ENCODE results near the gene CCDC159.

DNA sequence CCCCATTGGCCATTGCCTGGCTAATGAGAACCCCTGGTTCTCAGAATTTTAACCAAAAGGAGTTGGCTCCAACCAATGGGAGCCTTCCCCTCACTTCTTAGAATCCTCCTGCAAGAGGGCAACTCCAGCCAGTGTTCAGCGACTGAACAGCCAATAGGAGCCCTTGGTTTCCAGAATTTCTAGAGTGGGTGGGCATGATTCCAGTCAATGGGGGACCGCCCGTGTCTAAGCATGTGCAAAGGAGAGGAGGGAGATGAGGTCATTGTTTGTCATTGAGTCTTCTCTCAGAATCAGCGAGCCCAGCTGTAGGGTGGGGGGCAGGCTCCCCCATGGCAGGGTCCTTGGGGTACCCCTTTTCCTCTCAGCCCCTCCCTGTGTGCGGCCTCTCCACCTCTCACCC lies 18.6 kb downstream of the CCDC159 start:
- TF ChIP-seq, protein P1, sequence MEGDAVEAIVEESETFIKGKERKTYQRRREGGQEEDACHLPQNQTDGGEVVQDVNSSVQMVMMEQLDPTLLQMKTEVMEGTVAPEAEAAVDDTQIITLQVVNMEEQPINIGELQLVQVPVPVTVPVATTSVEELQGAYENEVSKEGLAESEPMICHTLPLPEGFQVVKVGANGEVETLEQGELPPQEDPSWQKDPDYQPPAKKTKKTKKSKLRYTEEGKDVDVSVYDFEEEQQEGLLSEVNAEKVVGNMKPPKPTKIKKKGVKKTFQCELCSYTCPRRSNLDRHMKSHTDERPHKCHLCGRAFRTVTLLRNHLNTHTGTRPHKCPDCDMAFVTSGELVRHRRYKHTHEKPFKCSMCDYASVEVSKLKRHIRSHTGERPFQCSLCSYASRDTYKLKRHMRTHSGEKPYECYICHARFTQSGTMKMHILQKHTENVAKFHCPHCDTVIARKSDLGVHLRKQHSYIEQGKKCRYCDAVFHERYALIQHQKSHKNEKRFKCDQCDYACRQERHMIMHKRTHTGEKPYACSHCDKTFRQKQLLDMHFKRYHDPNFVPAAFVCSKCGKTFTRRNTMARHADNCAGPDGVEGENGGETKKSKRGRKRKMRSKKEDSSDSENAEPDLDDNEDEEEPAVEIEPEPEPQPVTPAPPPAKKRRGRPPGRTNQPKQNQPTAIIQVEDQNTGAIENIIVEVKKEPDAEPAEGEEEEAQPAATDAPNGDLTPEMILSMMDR (IDR thresholded peaks at IDR 0.05): no peak
- no peak for TF ChIP-seq POLR2A (IDR thresholded peaks at IDR 0.05)
